ENCODE data around the gene RBM33.

RBM33 gene

GRCh38 chr7:155824227-155824886 is 179.9 kb downstream of the RBM33 start:
- no peak for DNase-seq (ENCODE audit: low read depth in 2 of 2)

DNA sequence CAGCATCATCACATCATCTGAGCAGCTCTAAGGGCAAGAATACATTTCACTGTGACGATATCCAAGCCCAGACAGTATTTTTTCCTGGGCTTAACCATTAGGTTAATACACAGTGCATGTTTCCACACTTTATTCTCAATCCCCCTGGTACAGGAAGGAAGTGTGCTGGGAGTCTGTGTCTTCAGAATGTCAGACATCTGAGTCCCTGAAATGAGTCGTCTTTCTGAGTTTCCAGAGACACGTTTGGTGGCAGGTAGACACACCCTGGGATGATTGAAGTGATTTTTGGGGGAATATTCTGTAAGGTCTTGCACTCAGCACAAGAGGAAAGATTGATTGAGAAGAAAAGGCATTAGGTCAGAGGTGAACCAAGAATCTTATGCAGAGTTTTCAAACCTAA is 180.9 kb downstream of the RBM33 start:
- DNase-seq (ENCODE audit: low read depth in 2 of 2) = no peak

DNA sequence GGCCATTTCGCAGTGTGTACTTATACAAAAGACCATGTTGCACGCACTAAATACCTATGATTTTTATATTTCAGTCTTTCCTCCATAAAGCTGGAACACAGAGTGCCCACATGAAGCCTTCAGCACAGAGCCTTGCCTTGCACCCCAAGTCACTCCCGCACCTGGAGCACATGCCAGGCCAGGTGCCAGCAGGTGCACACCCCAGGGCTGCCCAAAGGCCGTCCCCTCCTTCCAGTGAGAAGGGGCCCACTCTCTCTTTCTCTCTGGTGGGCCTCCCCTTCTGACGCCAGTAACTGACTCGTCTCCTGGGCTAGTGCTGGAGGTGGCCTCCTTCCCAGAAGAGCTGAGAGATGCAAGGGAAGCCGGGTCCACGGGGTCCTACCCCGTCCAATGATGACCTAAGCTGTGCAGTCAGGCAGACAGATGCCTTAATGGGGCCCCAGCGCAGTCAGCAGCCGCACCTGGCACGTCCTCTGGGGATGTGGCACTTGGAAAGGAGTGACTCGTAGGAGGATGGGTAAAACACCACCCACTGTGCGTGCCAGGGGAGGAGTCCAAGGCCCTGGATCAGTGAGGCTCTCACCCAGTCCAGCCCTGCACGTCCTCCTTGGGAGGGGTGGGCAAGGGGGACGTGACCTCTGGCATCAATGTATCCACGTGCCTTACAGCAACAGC is 185.5 kb downstream of the RBM33 start:
- no peak for DNase-seq (ENCODE audit: low read depth in 2 of 2)
